Esophagus squamous epithelium (tissue), 4 donors: Measurements from ENCODE around the gene UNC119B.

Experiments
- POLR2A ChIP-seq, 4 donors: fragments of 450-650 bp; IDR thresholded peaks; one replicate each; pipeline ENCODE4 v1.6.1; 2017; ENCODE audit warnings: antibody characterized with exemption in 4 of 4, mild to moderate bottlenecking in 4 of 4, moderate library complexity in 3 of 4
- TF ChIP-seq, protein P1 (sequence below), 6 experiments: fragments of 450-650 bp in 4 of 6; fragments of 200-600 bp in 2 of 6; sonication (generic) in 2 of 6; IDR thresholded peaks; one replicate each; pipeline ENCODE4 v1.5.1; 2016 to 2019; ENCODE audit warnings: antibody characterized with exemption in 6 of 6, mild to moderate bottlenecking in 4 of 6, moderate library complexity in 4 of 6

- TF ChIP-seq POLR2A (IDR thresholded peaks at IDR 0.05), result no peak
- TF ChIP-seq, protein P1, sequence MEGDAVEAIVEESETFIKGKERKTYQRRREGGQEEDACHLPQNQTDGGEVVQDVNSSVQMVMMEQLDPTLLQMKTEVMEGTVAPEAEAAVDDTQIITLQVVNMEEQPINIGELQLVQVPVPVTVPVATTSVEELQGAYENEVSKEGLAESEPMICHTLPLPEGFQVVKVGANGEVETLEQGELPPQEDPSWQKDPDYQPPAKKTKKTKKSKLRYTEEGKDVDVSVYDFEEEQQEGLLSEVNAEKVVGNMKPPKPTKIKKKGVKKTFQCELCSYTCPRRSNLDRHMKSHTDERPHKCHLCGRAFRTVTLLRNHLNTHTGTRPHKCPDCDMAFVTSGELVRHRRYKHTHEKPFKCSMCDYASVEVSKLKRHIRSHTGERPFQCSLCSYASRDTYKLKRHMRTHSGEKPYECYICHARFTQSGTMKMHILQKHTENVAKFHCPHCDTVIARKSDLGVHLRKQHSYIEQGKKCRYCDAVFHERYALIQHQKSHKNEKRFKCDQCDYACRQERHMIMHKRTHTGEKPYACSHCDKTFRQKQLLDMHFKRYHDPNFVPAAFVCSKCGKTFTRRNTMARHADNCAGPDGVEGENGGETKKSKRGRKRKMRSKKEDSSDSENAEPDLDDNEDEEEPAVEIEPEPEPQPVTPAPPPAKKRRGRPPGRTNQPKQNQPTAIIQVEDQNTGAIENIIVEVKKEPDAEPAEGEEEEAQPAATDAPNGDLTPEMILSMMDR (IDR thresholded peaks at IDR 0.05), result no peak
Measured at GRCh38 chr12:120690978-120691377, 19.3 kb upstream of the UNC119B start.
